NCI-H146 treated with DMSO at 0.1 percent for 48 hours (cell line): ENCODE results near the gene FHOD3.
"Not testable (repeated sequence)": the region's sequence is repeated elsewhere in the genome, so short reads cannot be mapped to it uniquely, and the experiment has no call there.

Experiments
- DNase-seq: peaks from one replicate; lab custom pipeline; 2025; ENCODE audit not compliant: unreplicated experiment; lab: John Stamatoyannopoulos, UW

The FHOD3 gene

DNA sequence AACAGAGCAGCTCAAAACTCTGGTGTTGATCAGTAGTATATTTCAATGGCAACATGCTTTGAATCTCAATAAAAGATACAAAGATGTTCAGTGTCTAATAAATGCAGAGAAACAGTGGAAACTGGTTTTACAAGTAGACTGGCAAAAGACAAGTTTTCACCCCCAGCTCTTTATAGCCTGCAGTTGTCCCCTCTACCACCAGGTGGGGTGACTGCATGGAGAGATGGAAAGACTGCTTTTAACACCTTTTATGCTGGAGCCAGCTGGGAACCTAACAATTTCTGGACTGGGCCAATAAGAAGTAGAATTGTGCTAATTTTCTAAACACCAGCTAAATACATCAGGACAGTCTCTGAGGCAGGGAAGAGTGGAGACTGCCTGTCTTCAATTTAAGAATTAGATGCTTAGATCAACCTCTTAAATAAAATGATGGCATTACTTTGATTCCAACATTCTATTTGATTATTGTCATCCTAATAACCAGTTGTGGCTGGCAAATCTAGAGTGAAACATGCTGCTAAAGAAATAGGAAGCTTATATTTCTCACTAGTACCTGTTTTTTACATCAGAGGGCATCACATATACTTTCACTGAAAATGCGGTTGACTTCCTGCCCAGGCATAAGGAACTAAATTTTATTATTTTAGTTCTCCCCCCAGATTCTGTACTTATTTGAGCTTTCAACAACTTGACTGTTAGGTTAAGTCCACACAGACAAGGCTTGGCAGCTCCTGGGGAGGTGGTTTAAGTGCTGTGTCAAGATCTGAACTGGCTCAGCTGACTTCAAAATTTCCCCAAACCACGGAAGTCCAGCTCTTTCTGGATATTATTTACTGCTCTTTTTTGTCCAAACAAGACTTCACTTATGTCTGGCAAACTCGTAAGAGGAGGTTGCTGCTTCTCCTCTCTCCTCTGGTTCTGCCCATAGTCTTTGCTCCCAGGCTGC, 390.8 kb downstream of the FHOD3 start:
- peak; percentile 58 for DNase-seq

DNA sequence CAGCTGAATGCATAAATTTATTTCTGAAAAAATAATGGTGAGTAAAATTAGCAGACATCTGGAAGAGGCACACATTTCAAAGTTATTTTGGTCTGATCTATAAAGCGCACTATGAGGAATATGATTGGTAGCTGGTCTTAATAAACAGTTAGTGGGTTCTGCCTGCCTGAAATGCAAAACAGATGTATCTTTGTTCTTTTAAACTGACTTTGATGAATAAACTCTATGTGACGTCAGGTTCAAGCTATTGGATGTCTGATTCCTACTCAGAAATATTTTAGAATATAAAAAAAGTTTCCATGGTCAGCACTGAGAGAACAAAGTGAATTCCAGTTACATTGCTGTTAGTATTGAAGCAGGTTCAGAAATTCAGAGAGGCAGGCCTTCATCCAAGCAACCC, 394.9 kb downstream of the FHOD3 start:
- DNase-seq = no peak

DNA sequence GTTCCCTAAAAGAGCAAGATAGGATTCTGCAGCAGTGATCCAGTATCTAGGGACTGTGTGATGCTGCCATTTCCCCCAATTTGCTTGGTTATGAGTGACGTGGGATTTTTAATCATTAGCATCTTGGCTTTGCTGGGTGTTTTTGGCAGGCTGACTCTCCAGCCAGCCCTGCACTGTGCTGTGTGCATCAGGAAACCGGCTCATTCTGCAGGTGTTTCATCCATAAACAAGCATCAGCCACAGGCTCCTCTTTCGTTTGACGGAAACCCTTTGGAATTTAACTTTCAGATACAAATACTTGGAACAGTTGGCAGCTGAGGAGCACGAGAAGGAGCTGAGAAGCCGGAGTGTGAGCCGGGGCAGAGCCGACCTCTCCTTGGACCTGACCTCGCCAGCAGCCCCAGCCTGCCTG, 395.4 kb downstream of the FHOD3 start:
- DNase-seq = no peak

DNA sequence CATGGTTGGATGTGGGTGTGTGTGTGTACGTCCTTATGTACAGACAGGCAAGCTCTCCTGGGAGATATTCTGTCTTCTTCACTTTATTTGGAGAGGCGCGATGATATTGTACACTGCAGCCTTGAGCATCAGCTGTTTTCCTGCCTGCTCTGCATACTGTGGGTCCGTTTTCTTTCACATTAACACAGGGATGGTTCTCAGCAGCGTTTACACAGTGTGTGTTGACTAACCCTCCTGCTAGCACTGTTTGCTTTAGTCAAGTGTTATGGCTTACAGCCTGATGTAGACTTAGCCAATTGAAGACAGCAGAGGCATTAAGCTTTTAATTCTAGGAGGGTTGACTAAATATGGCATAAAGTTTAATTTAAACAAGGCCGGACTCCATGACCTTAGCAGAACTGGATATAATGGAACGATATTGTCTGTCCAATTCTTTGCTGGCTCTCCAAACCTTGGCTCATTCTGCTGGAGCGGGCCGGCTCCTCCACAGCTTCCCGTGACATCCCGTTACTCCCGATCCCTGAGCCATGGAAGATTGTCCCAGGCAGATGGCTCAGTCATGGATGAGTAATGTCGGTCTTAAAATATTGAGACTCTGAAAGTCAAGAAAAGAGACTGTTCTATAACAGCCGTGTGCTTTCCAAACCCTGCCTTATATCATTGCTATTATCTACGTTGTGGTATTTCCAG, 396.6 kb downstream of the FHOD3 start:
- DNase-seq = peak; percentile 91

DNA sequence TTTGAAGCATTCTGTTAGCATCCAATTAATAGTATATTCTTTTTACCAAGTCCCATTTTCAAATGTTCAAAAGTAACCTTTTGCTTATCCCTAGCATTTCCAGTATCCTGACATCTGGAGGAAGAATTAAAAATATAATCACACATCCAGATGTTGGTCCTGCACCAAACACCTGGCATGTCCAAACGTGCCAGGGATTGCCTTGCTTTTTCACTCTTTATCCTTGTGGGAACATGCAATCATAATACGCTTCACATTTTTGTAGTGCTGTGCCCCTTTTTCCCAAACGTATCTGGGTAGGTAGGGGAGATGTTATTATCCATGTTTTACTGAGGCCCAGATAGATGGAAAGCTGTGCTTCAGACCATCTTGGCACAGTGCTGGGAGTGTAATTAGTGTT, 398.3 kb downstream of the FHOD3 start:
- no peak for DNase-seq

DNA sequence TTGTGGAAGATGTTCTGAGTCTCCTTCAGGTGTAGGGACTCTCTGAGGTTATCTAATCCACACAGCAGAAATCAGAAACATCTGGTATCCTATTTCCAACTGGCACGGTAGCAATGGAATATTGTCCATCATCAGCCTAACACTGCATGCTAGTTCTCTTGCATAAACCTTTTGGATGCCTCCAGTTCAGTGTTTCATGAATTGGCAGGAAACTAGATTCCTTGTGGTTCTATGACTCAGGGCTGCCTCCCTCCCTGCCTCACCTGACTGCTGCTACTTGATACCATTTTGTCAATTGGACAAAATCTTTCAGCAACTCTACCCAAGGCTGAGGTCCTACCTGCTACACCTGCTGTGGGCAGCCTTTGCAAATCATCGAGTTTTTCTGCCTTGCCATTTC, 400.4 kb downstream of the FHOD3 start:
- no peak for DNase-seq

DNA sequence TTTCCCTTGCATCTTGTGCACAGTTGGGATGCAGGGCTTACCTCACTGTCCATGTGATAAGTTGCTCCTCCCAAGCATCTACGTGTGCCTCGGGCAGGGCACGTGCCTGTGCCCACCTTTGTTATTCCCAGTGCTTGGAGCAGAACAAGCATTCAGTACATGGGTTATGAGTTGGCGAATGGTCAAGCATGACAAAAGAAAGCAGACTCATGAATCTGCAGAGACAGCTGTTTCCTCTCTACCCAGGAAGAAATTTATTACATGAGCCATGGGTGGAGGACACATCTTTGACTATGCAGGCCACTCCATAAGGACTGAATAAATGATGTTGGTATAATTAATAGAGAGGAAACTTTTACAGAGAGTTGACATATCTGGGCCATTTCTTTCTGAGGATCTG, 403.4 kb downstream of the FHOD3 start:
- no peak for DNase-seq

DNA sequence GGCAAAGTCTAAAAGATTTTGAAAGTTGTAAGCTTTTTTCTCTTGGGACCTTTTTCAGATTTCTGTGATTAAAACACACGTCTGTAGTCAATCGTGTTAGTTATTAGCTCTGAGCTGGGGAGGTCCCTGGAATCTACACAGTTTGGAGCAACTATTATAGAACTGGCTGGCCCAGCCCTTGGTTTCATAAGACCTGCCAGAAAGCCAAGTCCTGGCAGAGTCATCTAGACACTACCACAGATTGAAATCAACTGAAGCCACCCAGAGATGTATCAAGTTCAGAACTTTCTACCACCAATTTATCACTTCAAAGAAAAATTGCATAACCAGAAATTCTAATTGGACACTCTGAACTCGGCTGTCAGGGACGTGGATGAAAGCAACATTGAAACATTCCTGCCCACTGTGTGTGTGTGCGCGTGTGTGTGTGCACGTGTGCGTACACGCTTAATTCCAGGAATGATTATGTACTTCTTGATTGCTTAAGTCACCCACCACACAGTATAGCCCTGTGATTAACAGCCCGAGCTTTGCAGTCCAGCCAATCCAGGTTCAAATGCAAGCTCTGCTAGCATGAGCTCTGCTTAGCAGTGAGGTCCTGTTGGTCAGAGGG, 405.0 kb downstream of the FHOD3 start:
- DNase-seq = no peak

DNA sequence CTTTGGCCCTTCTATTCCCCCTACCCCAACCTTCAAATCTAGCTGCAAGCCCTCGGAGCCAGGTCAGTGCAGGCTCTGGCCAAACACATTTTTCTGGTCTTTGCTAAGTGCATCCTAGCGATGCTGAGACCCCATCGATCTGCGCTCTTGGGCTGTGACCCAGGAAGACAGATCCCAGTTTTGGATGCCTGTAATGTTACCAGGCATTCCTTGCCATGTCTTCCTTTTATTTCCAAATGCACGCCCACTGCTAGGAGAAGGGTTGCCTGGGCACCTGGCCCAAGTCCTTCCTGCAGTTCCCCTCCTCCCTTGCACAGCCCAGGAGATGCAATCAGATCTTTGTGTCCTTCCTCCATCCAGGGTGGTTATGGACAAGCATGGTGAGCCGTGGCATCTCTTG, 406.6 kb downstream of the FHOD3 start:
- DNase-seq = no peak

DNA sequence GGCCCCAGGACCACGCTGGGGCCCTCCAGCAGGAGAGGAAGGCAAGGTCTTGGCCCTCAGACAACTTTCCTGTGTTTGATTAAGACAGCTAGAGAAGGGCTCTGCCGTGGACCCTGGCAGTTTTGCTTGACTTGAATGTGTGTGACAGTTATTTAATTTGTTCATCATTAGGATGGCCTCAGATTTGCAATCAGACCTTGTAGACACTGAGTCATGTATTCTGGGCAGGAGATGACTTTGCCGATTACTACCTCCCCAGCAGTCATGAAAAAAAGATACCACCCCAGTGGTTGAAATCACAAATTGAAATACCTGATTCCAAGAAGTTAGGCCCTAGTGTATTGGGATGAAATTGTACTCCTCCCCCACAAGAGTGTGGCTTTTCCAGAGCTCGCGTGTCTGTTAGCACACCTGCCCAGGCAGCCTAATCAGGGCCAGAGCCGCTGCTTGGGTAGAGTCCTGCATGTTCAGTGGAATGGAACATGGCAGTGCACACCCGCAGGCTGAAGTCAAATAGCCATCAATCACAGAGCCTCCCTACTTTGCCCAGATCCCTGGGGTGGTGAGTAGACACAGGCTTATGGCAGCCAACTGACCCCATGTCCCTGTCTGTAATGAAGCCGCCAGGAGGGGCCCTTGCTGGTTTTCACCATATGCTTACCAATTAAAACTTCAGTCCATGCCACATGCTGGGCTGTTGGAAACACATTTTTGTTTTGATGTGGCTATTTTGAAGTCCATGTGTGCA, 408.8 kb downstream of the FHOD3 start:
- DNase-seq = no peak

DNA sequence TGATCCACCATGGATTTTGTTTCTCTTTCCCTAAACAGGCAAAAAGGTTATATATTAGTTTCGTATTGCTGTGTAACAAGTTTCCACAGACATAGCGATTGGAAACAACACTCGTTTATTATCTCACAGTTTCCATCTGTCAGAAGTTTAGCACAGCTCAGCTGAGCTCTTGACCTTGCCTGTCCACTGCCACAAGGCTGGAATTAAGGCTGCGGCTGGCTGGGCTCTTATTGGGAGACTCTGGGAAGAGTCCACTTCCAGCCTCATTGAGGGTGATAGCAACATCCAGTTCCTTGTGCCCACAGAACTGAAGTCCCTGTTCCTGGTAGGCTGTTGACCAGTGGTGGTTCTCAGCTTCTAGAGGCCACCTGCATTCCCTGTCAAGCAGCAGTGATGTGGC, 410.9 kb downstream of the FHOD3 start:
- DNase-seq = no peak

DNA sequence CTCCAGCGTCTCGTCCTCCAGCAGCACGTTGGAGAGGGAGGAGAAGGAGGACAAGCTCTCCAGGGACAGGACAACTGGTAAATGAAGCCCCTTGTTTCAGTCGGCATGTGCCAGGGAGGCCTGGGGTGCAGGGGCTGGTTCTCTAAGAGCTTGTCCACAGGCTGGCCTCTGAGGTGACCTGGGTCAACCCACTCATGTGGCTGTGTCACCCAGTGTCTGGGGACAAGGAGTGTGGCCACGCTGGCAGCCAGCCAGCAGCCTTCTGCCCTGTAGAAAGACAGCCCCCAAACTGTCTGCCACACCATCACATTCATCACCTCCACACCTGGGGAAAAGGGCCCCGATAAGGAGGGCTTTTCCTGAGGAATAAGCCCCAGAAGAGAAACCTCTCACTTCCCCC, 411.8 kb downstream of the FHOD3 start:
- DNase-seq = no peak

DNA sequence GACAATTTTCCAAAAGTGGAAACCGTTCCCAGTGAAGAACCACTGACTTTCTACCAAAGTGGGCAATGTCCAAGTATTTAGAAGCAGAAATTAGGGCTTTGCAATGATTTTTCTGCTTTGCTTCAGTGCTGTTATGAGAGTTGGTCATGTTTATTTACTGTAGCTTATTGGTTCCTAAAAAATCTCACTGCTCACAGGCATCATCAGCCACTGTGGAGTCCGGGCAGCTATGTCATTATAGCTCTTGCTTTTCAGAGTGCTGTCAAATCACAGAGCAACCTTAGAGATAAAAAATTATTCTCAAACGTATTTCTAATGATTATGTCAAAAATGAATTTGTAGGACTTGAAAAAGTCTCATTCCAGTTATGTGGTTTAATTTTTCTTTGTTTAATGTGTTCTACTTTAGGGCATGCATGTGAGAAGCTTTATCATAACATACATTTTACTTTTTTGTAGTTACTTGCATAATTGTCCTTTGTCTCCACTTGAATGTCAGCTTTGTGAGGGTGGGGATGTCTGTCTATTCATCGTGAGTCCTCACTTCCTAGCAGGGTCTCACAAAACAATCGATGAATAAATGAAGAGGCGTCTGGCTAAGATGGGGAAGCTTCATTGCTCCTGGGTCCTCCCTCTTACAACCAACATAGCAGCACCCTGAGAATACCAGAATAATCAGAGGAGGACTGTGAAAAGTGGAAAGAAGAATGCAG, 413.7 kb downstream of the FHOD3 start:
- no peak for DNase-seq

DNA sequence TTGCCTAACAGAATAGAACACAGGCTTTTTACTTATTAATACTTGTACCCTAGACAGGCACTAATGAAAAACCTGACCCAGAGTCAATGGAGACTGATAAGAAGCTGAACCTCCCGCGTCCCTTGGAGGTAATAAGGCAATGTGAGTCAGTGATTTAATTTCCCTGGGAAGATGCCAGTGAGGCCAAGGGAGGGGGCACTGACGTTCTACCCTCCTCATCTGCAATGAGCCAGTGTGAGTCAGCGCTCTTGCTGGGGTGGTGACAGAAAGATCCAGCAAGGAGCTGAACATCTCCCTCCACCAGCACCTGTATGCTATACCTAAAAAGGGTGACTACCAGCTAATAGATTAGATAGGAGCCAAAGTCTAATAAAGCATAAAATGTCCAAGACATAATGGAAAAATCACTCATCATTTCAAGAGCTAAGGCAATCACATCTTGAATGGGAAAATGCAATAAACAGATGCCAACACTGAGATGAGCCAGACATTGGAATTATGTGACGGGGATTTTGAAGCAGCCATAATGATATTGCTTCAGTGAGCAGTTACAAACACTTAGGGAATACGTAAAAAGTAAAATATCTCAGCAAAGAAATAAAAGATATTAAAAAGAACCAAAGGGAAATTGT, 414.4 kb downstream of the FHOD3 start:
- DNase-seq = no peak

DNA sequence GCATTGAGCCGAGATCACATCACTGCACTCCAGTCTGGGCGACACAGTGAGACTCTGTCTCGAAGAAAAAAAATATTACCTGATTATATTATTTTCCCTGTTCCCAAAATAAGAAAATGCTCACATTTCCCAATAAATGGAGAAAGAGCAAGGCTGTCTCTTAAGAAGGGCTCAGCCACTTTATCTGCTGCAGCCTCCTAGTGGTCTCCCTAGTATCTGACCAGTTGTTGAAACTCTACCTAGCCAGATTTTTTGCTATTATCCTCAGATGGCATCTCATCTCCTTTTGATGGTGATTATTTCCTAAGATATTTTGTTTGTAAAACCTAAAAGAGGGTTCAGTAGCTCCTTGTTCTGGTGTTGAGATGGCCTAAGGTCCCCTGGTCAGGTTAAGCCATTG, 417.0 kb downstream of the FHOD3 start:
- DNase-seq = no peak

DNA sequence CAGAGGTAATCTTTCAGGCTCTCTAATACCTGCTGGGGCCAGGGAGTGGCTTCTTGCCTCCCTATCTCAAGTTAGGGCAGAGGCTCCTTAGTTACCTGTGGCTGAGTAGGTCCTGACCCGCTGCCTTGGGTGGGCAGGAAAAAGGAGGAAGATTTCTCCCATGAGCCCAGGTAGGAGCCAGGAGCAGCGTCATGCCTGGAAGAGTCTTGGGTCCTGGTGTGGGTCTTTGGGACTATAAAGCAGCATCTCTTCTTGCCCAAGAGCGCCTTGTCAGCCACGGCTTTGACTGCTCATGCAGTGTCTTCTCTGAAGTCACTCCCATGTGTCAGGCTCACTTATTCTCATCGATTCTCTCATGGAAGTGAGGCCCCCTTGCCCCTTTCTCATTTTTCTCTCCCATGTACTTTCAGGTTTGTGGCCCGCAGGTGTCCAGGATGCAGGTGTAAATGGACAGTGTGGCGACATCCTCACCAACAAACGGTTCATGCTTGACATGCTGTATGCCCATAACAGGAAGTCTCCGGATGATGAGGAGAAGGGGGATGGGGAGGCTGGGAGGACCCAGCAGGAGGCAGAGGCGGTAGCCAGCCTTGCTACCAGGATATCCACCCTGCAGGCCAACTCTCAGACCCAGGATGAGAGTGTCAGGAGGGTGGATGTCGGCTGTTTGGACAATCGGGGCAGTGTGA, 420.1 kb downstream of the FHOD3 start:
- no peak for DNase-seq

DNA sequence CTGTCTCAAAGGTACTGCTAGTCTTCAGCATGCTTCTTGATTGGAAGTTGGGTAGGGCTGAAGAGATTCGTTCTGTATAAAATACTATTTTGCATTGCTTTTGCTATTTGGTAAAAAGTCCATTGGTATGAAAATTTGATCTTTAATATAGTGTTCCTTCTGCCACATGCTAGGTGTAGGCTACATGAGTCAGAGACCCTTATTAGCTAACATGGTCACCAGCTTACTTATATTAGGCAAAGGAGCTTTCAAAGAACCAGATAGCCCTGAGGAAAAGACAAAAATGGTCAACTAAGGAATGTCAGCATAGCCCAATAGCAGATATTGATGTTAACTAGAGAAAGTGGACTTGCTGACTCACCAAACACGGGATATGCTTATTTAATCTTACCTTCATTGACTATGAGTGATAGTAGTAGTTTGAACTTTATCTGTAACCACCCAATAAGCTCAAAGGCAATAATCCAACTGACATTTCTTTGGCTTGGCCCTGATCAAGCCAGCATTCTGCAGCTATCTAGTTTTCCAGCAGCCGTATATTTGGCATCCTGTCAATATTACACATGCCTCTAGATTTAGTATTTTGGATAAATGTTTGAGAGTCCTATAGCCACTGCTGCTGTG, 421.3 kb downstream of the FHOD3 start:
- no peak for DNase-seq

DNA sequence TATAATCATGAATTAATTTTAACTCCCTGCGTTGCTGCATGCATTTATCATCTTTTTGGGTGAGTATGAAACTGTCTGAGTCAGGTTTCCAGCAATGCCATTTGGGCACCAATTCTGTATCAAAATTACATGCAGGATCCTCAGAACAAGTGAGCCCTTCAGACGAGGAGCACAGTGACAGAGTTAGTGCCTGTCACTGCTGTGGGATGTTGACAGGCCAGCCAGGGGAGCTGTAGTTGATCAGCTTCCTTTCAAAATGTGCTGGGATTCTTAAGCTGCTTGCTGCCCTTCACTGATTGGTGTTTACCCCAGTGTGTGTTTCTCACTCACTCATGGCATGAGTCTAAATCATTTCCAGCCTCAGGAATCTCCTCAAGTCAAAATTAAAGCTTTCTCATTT, 422.1 kb downstream of the FHOD3 start:
- no peak for DNase-seq

DNA sequence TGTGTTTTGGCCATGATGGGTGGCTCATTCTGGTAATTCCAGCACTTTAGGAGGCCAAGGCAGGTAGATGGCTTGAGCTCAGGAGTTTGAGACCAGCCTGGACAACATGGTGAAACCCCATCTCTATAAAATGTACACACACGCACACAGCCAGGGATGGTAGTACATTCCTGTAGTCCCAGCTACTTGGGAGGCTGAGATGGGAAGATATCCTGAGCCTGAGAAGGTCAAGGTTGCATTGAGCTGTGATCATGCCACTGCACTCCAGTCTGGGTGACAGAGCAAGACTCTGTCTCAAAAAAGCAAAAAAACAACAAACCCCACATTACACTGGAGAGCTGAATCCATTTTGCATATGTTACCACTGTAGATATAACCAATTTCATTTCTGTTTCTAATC, 423.8 kb downstream of the FHOD3 start:
- not testable (repeated sequence) for DNase-seq
